Neuronal stem cell (in vitro differentiated cells): ENCODE data around the gene CDK2AP2.

Source experiments
- DNase-seq: peaks from one replicate; pipeline ENCODE4 v3.0.0-alpha.2; 2013; ENCODE audit warnings: low spot score
- H2AFZ ChIP-seq: one replicate; pipeline ENCODE4 v1.6.1; 2013; ENCODE audit warnings: mild to moderate bottlenecking, low read length, inconsistent platforms
- H2AK5ac ChIP-seq: 2 replicates; pipeline ENCODE4 v1.6.1; 2013; ENCODE audit warnings: low read depth, mild to moderate bottlenecking, inconsistent platforms, low read length, moderate library complexity, mixed read lengths
- H2BK120ac ChIP-seq: 2 replicates; pipeline ENCODE4 v1.6.1; 2013; ENCODE audit warnings: low read depth, mild to moderate bottlenecking, inconsistent platforms, low read length, moderate library complexity, mixed read lengths
- H2BK12ac ChIP-seq: one replicate; pipeline ENCODE4 v1.6.1; 2013; ENCODE audit warnings: low read length, inconsistent platforms
- H2BK15ac ChIP-seq: 2 replicates; pipeline ENCODE4 v1.6.1; 2013; ENCODE audit warnings: mild to moderate bottlenecking, low read length, inconsistent platforms, mixed read lengths
- H2BK5ac ChIP-seq: one replicate; pipeline ENCODE4 v1.6.1; 2013; ENCODE audit warnings: inconsistent platforms, mild to moderate bottlenecking, low read length, moderate library complexity
- H3K14ac ChIP-seq: one replicate; pipeline ENCODE4 v1.6.1; 2013; ENCODE audit warnings: low read length, inconsistent platforms
- H3K18ac ChIP-seq: 2 replicates; pipeline ENCODE4 v1.6.1; 2013; ENCODE audit warnings: low read length, inconsistent platforms
- H3K23ac ChIP-seq: 2 replicates; pipeline ENCODE4 v1.6.1; 2013; ENCODE audit warnings: low read depth, mild to moderate bottlenecking, mixed read lengths, low read length, inconsistent platforms; ENCODE audit not compliant: poor library complexity
- H3K27ac ChIP-seq: replicated peaks from 3 replicates; pipeline ENCODE4 v1.5.1; 2013; ENCODE audit warnings: low read length, inconsistent platforms
- H3K27me3 ChIP-seq, 3 experiments: 2 replicates each; pipeline ENCODE4 v1.6.1; 2013; ENCODE audit warnings: low read length in 3 of 3, mild to moderate bottlenecking in 2 of 3, inconsistent platforms in 1 of 3, low read depth in 1 of 3, mixed read lengths in 1 of 3, moderate library complexity in 1 of 3; ENCODE audit not compliant: control insufficient read depth in 3 of 3, insufficient read depth in 3 of 3
- H3K36me3 ChIP-seq, 2 donors: replicated peaks in 1 of 2; 2 replicates each; pipeline ENCODE4 v1.6.1; 2013; ENCODE audit warnings: low read length in 2 of 2; ENCODE audit not compliant: control insufficient read depth in 2 of 2, insufficient read depth in 2 of 2
- H3K4ac ChIP-seq: 2 replicates; pipeline ENCODE4 v1.6.1; 2013; ENCODE audit warnings: inconsistent platforms, mild to moderate bottlenecking, low read length, moderate library complexity
- H3K4me1 ChIP-seq, 2 donors: 1 replicate in 1 of 2; 2 replicates in 1 of 2; pipeline ENCODE4 v1.6.1; 2013; ENCODE audit warnings: low read length in 2 of 2, low read depth in 1 of 2; ENCODE audit not compliant: control insufficient read depth in 2 of 2, insufficient read depth in 1 of 2
- H3K4me2 ChIP-seq: one replicate; pipeline ENCODE4 v1.6.1; 2013; ENCODE audit warnings: mild to moderate bottlenecking, low read length, inconsistent platforms; ENCODE audit not compliant: insufficient read depth, poor library complexity, severe bottlenecking
- H3K4me3 ChIP-seq, 2 donors: 2 replicates each; pipeline ENCODE4 v1.5.1; 2013; ENCODE audit warnings: low read length in 2 of 2, mild to moderate bottlenecking in 2 of 2, inconsistent platforms in 1 of 2, moderate library complexity in 1 of 2
- H3K79me1 ChIP-seq: one replicate; pipeline ENCODE4 v1.6.1; 2013; ENCODE audit warnings: low read depth, mild to moderate bottlenecking, inconsistent platforms, low read length, moderate library complexity
- H3K9ac ChIP-seq: one replicate; pipeline ENCODE4 v1.6.1; 2013; ENCODE audit warnings: mild to moderate bottlenecking, low read depth, low read length, inconsistent platforms; ENCODE audit not compliant: poor library complexity
- H3K9me3 ChIP-seq, 2 donors: replicated peaks in 1 of 2; 2 replicates each; pipeline versions ENCODE3 to v1.6.1; 2013; ENCODE audit warnings: low read length in 2 of 2, mild to moderate bottlenecking in 2 of 2, inconsistent platforms in 1 of 2, low read depth in 1 of 2, mixed read lengths in 1 of 2, moderate library complexity in 1 of 2; ENCODE audit not compliant: control insufficient read depth in 2 of 2, insufficient read depth in 1 of 2
- H4K8ac ChIP-seq: one replicate; pipeline ENCODE4 v1.6.1; 2013; ENCODE audit warnings: low read depth, mild to moderate bottlenecking, inconsistent platforms, low read length, moderate library complexity
- H4K91ac ChIP-seq: one replicate; pipeline ENCODE4 v1.6.1; 2013; ENCODE audit warnings: low read length, low read depth, mild to moderate bottlenecking, inconsistent platforms; ENCODE audit not compliant: poor library complexity
- WGBS, 2 donors: extraction: QIAGEN DNeasy Blood & Tissue Kit; methylation state at CpG; one replicate each; pipeline ENCODE4 v1.1.7; 2013; ENCODE audit warnings: missing lambda C conversion rate in 2 of 2, mixed read lengths in 1 of 2; ENCODE audit not compliant: insufficient read length in 2 of 2, insufficient replicate concordance in 1 of 2; ENCODE audit errors: extremely low coverage in 2 of 2; 5-methylcytosine and 5-hydroxymethylcytosine counted together

The CDK2AP2 gene

DNA sequence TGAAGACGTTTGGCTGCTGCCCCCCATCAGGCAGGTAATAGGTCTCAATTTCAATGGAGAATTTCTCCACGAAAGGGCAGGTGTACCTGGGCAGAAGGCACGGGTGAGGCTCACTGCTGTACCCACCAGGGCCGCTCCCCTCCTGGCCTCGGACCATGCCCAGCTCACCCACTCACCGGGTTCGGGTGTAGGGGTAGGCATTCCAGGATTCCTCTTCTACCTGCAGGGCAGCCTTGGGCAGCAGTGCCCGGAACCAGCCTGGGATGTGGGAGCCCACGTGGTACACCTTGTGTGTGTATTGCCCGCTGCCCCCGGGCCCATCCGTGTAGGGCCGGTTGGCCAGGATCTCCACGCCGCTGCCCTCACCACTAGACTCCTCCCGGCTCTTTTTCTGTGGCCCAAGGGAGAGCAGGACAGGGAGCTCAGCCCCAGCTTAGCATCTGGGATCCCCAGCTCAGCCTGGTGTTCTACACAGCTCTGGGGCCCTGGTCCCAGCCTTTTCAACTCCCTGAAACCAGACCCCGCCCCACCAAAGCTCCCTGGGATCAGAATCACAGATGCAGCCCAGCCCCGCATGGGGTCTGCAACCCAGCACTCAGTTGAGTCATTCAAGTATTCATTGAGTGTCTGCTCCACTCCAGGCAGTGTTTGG, 5.5 kb downstream of the CDK2AP2 start:
- Histone ChIP-seq H3K4me2 (no peak overlapping the region), H3K27ac (no peak overlapping the region), H2AK5ac (no peak overlapping the region), H3K27me3 (no peaks in the 10 kb centered on the region), H2BK5ac (peak overlapping the region; percentile 87), H2BK15ac (no peak overlapping the region), H3K9me3 (no peaks in the 10 kb centered on the region), H3K79me1 (peaks cover 18% of the 10 kb centered on the region), H2BK12ac (no peak overlapping the region), H3K18ac (no peak overlapping the region), H3K9ac (no peak overlapping the region), H3K36me3 (peaks cover 29 to 61% of the 10 kb centered on the region in 2 donors), H3K4ac (no peak overlapping the region), H4K91ac (no peak overlapping the region), H3K14ac (no peak overlapping the region), H3K4me1 (peaks cover 16 to 23% of the 10 kb centered on the region in 2 donors), H4K8ac (no peak overlapping the region), H3K23ac (peak overlapping the region; percentile 43), H2BK120ac (no peak overlapping the region), H2AFZ (no peak overlapping the region), H3K4me3 (no peak overlapping the region)
- WGBS, 2 donors, result no CpG with 5 or more reads among the region's 18 CpGs
- DNase-seq, result no peak

GRCh38 chr11:67501854-67502253, 6.1 kb downstream of the CDK2AP2 start:
- H3K36me3 ChIP-seq, result peaks cover 35 to 63% of the 10 kb centered on the region in 2 donors
- no peaks in the 10 kb centered on the region for H3K27me3 ChIP-seq
- H4K8ac ChIP-seq, result no peak overlapping the region
- peak overlapping the region; percentile 87 for H2BK5ac ChIP-seq
- H2BK15ac ChIP-seq, result no peak overlapping the region
- H3K9me3 ChIP-seq, result no peaks in the 10 kb centered on the region
- no peak overlapping the region for H3K14ac ChIP-seq
- no peak overlapping the region for H3K4ac ChIP-seq
- WGBS, 2 donors, result no CpG with 5 or more reads among the region's 18 CpGs
- H2AK5ac ChIP-seq, result no peak overlapping the region
- H3K9ac ChIP-seq, result no peak overlapping the region
- no peak overlapping the region for H3K27ac ChIP-seq
- H3K4me1 ChIP-seq, result peaks cover 12 to 17% of the 10 kb centered on the region in 2 donors
- no peak overlapping the region for H3K4me2 ChIP-seq
- H4K91ac ChIP-seq, result no peak overlapping the region
- no peak for DNase-seq
- no peak overlapping the region for H2BK120ac ChIP-seq
- H2BK12ac ChIP-seq, result no peak overlapping the region
- no peak overlapping the region for H2AFZ ChIP-seq
- H3K23ac ChIP-seq, result no peak overlapping the region
- peaks cover 14% of the 10 kb centered on the region for H3K79me1 ChIP-seq
- H3K4me3 ChIP-seq, result no peak overlapping the region
- H3K18ac ChIP-seq, result no peak overlapping the region

DNA sequence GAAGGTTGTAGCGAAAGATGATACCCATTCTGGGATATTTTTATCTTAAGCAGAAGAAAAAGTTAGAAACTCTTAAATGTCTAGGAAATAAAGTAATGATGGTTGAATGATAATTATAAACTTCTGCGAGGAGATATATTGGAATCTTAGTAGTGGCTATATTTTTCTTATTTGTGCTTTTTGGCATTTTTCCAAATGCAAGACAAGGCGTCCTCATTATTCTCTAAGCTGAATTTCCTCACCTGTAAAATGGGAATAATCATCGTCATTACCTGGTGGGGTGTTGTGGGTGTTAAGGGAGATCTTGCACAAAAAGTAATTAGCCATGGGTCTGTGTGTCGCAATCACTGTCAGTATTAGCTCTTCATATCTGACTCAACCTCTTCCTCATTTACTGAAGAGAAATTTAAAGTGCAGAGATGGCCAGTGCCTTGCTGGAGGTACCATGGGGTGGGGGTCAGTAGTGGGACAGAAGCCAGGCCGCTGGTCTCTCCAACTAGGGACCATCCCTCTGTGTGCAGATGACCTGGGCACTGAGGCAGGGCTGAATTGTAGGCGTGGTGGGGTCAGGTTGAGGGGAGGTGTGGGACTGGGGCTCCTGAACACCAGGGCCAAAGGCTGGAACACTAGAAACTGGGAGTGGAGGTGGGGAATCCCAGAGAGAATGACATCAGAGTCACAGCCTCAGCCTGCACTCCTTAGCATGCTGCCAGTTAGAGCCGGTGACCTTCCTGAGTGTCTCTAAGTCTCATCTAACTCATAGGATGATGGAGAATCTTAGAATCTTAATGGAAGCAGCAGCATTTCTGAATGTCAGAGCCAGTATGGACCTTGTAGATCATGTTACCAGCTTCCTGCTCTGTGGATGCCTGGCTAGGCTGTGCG, 6.9 kb downstream of the CDK2AP2 start:
- no peak for DNase-seq
- 100% methylated on average over 1 of the region's 9 CpGs; no CpG with 5 or more reads in 1 of the 2 donors for WGBS, 2 donors
- no peak overlapping the region for H3K18ac ChIP-seq
- peaks cover 39 to 64% of the 10 kb centered on the region in 2 donors for H3K36me3 ChIP-seq
- no peak overlapping the region for H3K4ac ChIP-seq
- no peak overlapping the region for H3K23ac ChIP-seq
- no peak overlapping the region for H3K4me2 ChIP-seq
- H3K4me1 ChIP-seq, result peaks cover 12 to 17% of the 10 kb centered on the region in 2 donors
- no peak overlapping the region for H2BK120ac ChIP-seq
- no peaks in the 10 kb centered on the region for H3K9me3 ChIP-seq
- H3K27me3 ChIP-seq, result no peaks in the 10 kb centered on the region
- no peak overlapping the region for H2BK5ac ChIP-seq
- no peak overlapping the region for H3K14ac ChIP-seq
- no peak overlapping the region for H4K91ac ChIP-seq
- no peak overlapping the region for H3K27ac ChIP-seq
- H2AFZ ChIP-seq, result no peak overlapping the region
- no peak overlapping the region for H2BK15ac ChIP-seq
- H2BK12ac ChIP-seq, result no peak overlapping the region
- no peak overlapping the region for H3K9ac ChIP-seq
- H3K79me1 ChIP-seq, result peaks cover 14% of the 10 kb centered on the region
- H4K8ac ChIP-seq, result no peak overlapping the region
- H3K4me3 ChIP-seq, result no peak overlapping the region
- H2AK5ac ChIP-seq, result no peak overlapping the region

DNA sequence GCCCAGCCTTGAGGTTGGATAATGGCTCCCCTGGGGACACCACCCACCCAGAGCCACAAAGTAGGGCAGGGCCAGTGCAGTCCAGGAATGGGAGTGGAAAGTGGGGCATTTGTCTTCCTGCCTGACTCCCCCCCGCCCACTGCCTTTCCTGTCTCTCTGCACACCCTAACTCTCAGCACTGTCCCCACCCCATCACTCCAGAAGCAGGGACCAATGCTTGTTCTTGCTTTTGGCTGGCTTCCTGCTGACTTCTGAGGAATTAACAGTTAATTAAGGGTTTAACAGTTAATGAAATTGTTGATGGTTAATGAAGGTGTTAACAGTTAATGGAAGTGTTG, 7.5 kb downstream of the CDK2AP2 start:
- Histone ChIP-seq H2AFZ (no peak overlapping the region), H3K27ac (no peak overlapping the region)
- WGBS, 2 donors, result no CpG with 5 or more reads among the region's 1 CpG

More for the DNA sequence above, 7.5 kb downstream of the CDK2AP2 start:
- Histone ChIP-seq H3K9ac (no peak overlapping the region), H3K27me3 (no peaks in the 10 kb centered on the region), H3K4ac (peak overlapping the region; percentile 53), H3K4me3 (peak overlapping the region in 1 of 2 donors; percentile 20), H3K36me3 (peaks cover 44 to 70% of the 10 kb centered on the region in 2 donors), H2BK5ac (no peak overlapping the region), H3K14ac (no peak overlapping the region), H4K8ac (no peak overlapping the region), H3K4me1 (peaks cover 7 to 11% of the 10 kb centered on the region in 2 donors), H3K9me3 (no peaks in the 10 kb centered on the region), H4K91ac (no peak overlapping the region), H3K79me1 (peaks cover 12% of the 10 kb centered on the region), H3K4me2 (no peak overlapping the region), H3K18ac (no peak overlapping the region), H2BK12ac (no peak overlapping the region), H2AK5ac (no peak overlapping the region), H2BK15ac (no peak overlapping the region), H3K23ac (no peak overlapping the region), H2BK120ac (no peak overlapping the region)
- no peak for DNase-seq
